Activated naive CD4-positive, alpha-beta T cell (primary cell): ENCODE data around the gene FSIP1.
A peak's percentile ranks its signal among the peaks of the same experiment; 100 is the strongest.
"Not testable (repeated sequence)": the region's sequence is repeated elsewhere in the genome, so short reads cannot be mapped to it uniquely, and the experiment has no call there.

Experiments
- DNase-seq, 4 experiments: peaks; one replicate each; lab custom pipeline; 2025; lab: John Stamatoyannopoulos, UW

FSIP1 gene

DNA sequence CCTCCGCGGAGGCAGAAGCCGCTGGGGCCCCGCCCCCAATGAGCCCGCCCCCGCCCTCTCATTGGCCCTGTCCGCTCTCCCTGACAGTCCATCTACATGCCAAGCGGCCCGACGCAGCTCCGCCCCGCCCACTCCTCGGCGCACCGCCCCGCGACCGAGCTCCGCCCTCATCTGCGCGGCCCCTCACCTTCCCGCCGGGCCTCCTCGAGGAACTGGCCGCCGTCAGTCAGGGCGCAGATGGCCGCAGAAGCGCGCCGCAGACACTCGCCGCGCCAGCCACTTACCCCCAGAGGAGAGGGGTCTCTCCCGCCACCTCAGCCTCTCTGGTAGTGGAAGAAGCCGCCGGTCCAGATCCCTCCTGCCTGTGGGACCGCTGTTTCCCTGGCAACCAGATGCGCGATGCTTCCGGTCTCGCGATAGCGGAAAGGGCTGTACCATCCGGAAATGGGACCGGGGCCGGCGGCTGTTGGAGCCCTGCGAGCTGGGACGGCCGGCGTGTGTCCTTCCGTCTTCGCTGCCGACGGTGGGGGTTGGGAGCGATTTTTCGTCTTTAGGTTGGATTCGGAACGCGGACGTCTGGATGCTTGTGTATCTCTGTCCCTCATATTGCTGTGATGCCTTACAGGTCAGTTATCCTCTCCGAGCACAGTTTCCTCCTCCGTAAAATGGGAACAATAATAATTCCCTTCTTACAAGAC, at the start of gene FSIP1:
Gene FSIP1 (minus strand): TSS at position 401 of the 698 bp plus-strand sequence. CDS start 6,317 bp downstream, outside the sequence.
- peak; percentile 84 to 97 (median 92) for DNase-seq

DNA sequence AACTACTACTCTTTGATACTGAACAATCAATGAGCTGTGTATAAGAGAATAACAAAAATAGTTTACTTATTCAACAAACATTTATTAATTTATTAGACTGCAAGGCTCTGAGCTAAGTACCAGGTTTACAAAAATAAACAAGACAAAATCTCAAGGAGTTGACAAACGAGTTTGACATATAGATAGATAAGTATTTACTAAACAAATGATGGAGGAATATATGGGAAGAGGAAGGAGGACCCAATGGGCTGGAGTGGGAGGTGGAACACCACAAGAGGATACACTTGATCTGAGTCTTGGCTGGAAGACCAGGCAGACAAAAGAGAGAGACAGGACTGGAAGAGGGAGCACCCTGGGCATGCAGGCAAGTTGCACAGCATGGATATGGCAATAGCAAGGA, 47.5 kb upstream of the FSIP1 start:
- no peak for DNase-seq

- no peak for DNase-seq
These were observed 45.8 kb upstream of the FSIP1 start for GRCh38 chr15:39828374-39828931.

DNA sequence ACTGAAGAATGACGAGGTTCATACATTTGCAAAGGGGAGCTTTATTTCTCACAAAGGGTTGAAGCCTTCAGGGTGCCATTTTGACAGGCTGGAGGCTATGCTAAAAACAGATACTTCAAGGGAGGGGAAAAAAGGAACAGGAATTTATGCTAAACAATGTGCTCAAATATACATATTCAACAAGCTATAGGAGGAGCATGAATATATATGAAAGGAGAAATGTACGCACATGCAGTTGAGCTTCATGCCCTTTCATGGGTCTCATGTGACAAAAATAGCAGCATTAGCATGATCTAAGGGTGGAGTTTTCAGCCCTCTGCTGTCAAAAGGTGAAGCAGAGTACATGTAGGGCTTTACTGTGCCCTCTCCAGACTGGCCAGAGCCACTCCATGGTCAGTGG, 44.3 kb upstream of the FSIP1 start:
- no peak for DNase-seq

- DNase-seq = no peak
These were observed 41.0 kb upstream of the FSIP1 start for GRCh38 chr15:39823634-39824033.

DNA sequence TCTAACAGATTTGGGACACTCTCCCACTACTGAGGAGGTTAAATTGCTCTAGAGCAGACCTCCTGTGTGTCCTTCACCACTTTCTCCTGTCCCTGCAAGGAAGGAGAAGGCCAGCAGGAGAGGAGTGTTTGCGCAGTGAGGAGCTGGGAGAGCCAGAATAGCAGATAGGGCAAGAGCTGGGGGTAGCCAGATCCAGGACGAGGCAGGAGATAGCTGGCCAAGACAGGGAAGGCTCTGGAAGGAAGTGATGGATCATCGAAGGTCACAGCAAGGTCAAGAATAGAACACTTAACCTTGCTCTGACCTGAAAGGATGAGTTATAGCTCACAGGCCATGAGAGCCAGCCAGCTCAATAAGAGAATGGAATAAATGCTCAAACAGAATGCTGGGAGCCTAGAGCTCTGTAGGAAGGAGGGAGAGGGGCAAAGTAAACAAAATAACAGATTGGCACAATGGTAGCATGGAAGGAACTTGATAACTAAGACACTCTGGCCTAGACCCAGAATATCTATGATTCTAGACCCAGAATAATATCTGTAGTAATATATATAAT, 37.5 kb upstream of the FSIP1 start:
- no peak for DNase-seq

GRCh38 chr15:39819533-39819932, 36.9 kb upstream of the FSIP1 start:
- DNase-seq = no peak

DNA sequence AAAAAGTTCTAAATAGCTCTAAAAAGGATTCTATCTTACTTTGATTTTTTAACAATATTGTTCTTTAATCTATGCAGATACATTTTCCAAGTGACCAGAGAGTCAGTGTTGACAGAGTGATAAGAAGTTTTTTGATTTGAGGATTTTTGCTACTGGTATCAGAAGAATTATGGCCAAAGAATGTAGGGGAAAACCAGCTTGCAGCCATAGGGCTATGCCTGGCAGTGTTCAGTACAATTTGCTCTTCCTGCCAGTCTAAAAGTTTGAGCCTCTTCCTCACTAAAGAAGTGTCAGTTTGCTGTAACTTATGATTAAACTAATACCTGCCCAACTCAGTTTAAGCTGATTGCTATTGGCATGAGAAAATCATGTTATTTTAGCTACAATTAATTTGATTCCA, 35.3 kb upstream of the FSIP1 start:
- no peak for DNase-seq

GRCh38 chr15:39814489-39814888, 31.8 kb upstream of the FSIP1 start:
- DNase-seq = no peak

GRCh38 chr15:39812651-39813050, 30.0 kb upstream of the FSIP1 start:
- not testable (repeated sequence) for DNase-seq

- no peak for DNase-seq
These were observed 26.3 kb upstream of the FSIP1 start for GRCh38 chr15:39808909-39809308.

DNA sequence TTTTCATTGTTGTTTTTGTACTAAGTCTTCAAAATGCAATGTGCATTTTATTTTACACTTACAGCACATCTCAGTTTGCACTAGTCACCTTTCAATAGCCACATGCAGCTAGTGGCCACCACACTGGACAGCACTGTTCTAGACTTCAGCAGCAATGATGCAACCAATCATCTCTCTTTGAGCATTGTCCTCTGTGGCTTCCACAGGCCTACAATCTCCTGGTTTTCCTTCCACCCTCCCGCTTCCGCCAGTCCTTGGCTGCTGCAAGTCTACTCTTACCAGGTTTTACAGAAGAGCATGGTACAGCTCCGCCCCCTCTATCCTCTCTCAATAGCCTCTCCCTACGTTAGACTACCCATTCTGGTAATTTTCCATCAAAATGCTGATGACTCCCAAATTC, 25.1 kb upstream of the FSIP1 start:
- no peak for DNase-seq

DNA sequence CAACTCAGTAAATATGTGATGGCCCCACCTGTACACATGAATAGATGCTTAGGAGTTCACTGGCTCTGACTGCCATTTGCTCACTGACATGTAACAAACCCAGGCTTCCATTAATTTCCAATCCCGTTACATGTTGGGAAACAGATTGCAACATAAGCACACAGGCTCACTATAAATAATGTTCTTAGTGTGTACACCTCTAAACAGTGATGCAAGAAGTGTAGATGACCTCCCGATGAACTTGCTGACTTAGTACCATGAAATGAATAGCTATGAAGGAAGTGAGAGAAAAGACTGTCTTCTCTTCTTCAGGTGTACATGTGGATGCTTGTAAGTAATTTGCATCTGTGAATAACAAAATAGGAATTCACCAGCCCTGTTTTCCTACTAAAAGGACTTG, 21.4 kb upstream of the FSIP1 start:
- no peak for DNase-seq

GRCh38 chr15:39803016-39803415, 20.4 kb upstream of the FSIP1 start:
- DNase-seq = no peak

DNA sequence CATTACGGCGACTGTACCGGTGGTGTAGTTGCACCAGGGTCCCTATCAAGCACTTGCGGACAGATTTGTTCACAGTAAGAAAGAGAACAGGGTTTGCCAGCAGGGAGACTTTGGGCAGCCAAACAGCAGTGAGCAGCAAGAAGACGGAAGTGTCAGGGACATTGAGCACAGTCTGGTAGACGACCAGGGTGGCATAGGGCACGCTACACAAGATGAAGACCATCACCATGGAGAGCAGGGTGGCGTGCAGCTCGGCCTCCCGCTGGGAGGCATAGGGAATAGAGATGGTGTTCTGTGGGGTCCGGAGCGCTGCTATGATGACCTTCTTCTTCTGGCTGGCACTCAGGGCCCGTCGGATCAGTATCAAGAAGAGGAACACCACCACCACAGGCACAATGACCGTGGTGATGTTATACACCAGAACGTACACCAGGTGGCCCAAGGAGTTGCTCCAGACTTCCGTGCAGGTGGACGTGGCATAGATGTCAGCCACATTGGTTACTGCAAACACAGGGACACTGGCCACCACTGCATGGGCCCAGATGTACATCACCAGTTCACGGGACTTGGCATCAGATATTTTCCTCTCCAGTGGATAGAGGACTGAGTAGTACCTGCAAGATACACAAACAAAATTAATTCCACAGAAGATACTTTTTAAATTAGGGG, 19.1 kb upstream of the FSIP1 start:
- no peak for DNase-seq

GRCh38 chr15:39799552-39800011, 16.9 kb upstream of the FSIP1 start:
- DNase-seq = no peak

GRCh38 chr15:39798382-39798781, 15.7 kb upstream of the FSIP1 start:
- DNase-seq = no peak

DNA sequence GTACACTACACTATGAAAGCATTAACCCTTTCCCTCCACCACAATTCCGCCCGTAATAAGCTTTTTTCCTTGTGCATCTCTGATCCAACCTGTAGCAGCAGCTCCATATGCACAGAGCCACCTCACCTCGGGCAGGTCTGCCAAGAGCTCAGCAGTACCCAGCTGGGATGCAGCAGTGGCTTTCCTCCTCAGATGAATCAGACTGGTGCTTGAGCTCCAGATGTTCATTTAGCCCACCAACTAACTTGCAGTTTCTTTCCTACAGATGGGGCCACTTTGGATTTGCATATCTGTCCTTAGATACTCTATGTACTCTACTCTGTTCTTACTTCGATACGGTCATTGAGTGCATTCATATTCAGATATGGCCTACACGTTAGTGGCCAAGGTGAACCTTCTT, 14.8 kb upstream of the FSIP1 start:
- DNase-seq = no peak

DNA sequence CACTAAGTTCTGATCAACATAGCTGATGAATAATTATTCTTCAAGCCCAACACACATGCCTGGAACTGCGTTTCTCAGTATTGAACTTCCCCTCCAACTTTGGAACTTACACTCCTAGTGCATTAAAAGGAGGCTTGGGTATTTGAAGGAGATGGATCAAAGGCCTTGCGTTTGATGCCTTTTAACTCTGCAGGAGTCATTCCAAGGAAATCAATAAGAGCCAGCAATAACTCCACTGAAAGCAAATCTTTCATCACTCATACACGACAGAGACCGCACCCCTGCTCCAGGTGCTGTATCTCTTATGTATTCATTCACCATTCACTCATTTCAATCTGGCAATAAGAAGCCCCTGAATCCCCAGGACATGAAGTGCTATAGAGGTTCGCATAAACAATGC, 14.0 kb upstream of the FSIP1 start:
- DNase-seq = no peak

GRCh38 chr15:39795486-39795885, 12.8 kb upstream of the FSIP1 start:
- no peak for DNase-seq

DNA sequence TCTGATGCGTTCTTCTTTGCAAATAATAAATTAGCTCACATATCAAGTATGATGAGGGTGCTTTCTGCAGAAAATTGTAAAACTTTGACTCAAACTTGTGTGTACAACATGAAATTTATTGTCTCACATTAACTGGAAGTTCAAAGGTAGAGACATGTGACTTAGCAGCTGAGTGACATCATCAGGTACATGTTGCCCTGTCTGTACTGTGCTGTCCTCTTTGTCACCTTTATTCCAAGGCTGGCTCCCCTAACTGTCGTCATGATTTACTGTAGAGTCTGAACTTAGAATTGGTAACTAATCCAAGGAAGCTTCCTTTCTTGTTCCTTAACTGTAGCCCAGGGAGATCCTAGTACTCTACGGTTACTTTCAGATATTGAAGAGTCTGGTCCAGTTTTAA, 12.3 kb upstream of the FSIP1 start:
- DNase-seq = no peak

GRCh38 chr15:39793923-39794322, 11.3 kb upstream of the FSIP1 start:
- no peak for DNase-seq

- no peak for DNase-seq
These were observed 10.2 kb upstream of the FSIP1 start for GRCh38 chr15:39792844-39793335.
